Measurements from ENCODE around the gene LRRC8D. TPM values are rescaled to one million over a fixed set of nuclear protein-coding genes. Genes with fewer than 3 reads are reported as not detected.
"Not testable (repeated sequence)": the region's sequence is repeated elsewhere in the genome, so short reads cannot be mapped to it uniquely, and the experiment has no call there.

The LRRC8D gene
- total RNA-seq, 1 donor from 2014 or later = 1.3 TPM

DNA sequence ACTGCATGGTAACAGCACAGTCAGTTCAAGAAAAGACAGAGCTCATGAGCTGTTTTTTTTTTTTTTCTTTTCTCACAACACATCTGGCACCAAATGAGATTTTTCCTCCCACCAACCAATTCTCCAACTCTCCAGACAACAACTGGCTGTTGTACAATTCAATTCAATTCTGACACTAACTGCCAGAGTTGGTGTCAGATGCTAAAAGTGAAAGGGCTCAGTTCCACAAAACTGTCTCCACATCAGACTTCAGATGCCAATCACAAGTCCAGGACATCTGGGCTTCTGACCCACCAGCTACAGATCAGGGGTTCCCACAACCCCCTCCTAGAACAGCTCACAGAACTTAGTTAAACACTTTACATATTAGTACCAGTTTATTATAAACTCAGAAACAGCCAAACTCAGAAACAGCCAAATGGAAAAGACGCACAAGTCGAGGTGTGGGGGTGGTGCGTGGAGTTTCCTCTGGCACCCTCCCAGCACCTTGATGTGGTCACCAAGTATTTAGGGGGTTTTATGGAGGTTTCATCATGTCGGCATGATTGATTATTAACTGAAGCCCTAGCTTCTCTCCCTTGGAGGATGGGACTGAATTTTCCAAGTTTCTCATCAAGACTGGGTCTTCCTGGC, 39.2 kb upstream of the LRRC8D start:
- no peaks in the 10 kb centered on the region for H3K36me3 ChIP-seq
- H3K4me1 ChIP-seq = no peaks in the 10 kb centered on the region
- intact Hi-C loops (cut with DNase I) = no loop called here
- no peaks in the 10 kb centered on the region for H3K9me3 ChIP-seq
- TF ChIP-seq CTCF (IDR thresholded peaks at IDR 0.05) = no peak
- H3K27me3 ChIP-seq = no peaks in the 10 kb centered on the region
- H3K27ac ChIP-seq = no peak overlapping the region
- no peak for DNase-seq (ENCODE audit: low spot score in 2 of 2)
- no peak overlapping the region for H3K4me3 ChIP-seq

DNA sequence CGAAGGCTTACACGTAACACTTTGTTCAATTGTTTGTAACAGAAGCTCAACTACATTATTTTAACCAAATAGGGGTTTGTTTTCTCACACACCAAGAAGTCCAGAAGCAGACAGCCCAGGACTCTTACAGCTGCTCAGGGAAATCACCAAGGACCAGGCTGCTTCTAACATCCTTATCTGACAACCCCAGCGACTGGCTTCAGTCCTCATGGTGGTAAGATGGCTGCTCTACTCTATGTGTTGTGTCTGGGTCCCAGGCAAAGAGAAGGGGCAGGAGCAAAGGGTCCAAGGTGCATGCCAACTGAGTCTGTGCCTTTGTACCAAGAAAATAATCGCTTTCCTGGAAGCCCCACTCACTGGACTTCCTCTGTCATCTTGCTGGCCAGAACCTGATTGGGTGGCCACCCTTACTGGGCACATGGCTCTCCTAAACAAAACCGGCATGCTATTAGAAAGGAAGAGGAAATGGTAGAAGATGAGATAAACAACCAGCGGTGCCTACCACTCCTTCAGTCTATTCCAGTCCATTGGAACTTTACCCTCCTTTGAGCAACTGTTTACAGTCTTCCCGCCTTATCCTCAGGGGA, 34.1 kb upstream of the LRRC8D start:
- Histone ChIP-seq H3K9me3 (no peaks in the 10 kb centered on the region), H3K36me3 (no peaks in the 10 kb centered on the region), H3K27me3 (no peaks in the 10 kb centered on the region), H3K4me3 (no peak overlapping the region), H3K4me1 (no peaks in the 10 kb centered on the region), H3K27ac (no peak overlapping the region)
- intact Hi-C loops (cut with DNase I) = no loop called here
- TF ChIP-seq CTCF (IDR thresholded peaks at IDR 0.05) = no peak
- no peak for DNase-seq (ENCODE audit: low spot score in 2 of 2)

DNA sequence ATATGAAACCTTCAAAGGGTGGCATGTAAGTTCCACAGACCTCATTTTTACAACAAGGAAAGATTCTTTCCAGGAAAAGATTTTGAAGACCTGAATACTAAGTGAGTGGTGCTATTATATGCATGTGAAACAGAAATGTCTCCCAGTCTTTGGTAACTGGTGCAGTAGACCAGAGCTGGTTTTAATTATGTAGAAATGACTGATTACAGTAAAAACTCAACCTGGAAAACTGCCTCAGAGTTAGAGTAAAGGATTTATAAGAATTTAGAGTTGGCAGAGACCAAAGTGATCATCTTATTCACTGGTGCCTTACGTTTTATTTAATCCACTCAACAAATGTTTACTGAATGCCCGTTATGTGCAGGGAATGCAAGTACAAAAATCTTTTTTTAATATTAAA, 30.2 kb upstream of the LRRC8D start:
- Histone ChIP-seq H3K27ac (no peak overlapping the region), H3K4me3 (no peak overlapping the region), H3K9me3 (no peaks in the 10 kb centered on the region), H3K4me1 (no peaks in the 10 kb centered on the region), H3K36me3 (no peaks in the 10 kb centered on the region), H3K27me3 (no peaks in the 10 kb centered on the region)
- no peak for DNase-seq (ENCODE audit: low spot score in 2 of 2)
- TF ChIP-seq CTCF (IDR thresholded peaks at IDR 0.05) = no peak
- intact Hi-C loops (cut with DNase I) = no loop called here

DNA sequence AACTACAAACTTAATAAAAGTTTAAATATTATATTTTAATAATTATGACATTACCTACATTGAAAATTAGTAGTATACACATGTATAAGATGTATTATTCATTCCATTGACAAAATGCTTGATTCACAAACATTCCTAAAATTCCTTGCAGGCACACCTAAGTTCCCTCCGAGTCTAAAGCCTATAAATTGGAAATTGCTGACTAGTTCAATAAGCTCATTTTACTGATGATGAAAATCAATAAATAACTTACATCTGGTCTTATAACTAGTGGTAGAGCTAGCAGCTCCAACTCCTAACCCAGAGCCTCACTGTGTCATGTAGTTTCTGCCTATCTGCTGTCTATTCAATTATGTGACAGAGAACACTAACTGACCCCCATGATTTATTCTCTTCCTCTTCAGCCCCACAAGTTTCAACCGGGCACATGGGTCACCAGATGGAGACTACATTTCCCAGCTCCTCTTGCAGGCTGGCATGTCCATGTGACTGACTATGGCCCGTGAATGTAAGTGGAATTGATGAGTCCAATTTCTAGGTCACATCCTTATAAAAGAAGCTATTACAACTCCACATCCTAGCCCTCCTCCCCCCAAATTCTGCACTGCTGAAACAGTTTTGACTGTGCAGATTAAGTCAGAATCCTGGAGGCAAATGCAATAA, 29.6 kb upstream of the LRRC8D start:
- Histone ChIP-seq H3K27ac (no peak overlapping the region), H3K27me3 (no peaks in the 10 kb centered on the region), H3K36me3 (no peaks in the 10 kb centered on the region), H3K9me3 (no peaks in the 10 kb centered on the region), H3K4me3 (no peak overlapping the region), H3K4me1 (no peaks in the 10 kb centered on the region)
- intact Hi-C loops (cut with DNase I) = no loop called here
- no peak for TF ChIP-seq CTCF (IDR thresholded peaks at IDR 0.05)
- no peak for DNase-seq (ENCODE audit: low spot score in 2 of 2)

- no peak overlapping the region for H3K4me3 ChIP-seq
- no peak for TF ChIP-seq CTCF (IDR thresholded peaks at IDR 0.05)
- DNase-seq (ENCODE audit: low spot score in 2 of 2) = no peak
- no peaks in the 10 kb centered on the region for H3K4me1 ChIP-seq
- no peaks in the 10 kb centered on the region for H3K36me3 ChIP-seq
- no peaks in the 10 kb centered on the region for H3K27me3 ChIP-seq
- no peaks in the 10 kb centered on the region for H3K9me3 ChIP-seq
- intact Hi-C loops (cut with DNase I) = no loop called here
- no peak overlapping the region for H3K27ac ChIP-seq
Measured at GRCh38 chr1:89794406-89794805, 26.4 kb upstream of the LRRC8D start.

DNA sequence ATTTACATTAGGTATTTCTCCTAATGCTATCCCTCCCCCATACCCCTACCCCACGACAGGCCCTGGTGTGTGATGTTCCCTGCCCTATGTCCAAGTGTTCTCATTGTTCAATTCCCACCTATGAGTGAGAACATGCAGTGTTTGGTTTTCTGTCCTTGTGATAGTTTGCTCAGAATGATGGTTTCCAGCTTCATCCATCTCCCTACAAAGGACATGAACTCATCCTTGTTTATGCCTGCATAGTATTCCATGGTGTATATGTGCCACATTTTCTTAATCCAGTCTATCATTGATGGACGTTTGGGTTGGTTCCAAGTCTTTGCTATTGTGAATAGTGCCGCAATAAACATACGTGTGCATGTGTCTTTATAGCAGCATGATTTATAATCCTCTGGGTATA, 25.3 kb upstream of the LRRC8D start:
- intact Hi-C loops (cut with DNase I); DNase-seq (ENCODE audit: low spot score in 2 of 2): not testable (repeated sequence)

DNA sequence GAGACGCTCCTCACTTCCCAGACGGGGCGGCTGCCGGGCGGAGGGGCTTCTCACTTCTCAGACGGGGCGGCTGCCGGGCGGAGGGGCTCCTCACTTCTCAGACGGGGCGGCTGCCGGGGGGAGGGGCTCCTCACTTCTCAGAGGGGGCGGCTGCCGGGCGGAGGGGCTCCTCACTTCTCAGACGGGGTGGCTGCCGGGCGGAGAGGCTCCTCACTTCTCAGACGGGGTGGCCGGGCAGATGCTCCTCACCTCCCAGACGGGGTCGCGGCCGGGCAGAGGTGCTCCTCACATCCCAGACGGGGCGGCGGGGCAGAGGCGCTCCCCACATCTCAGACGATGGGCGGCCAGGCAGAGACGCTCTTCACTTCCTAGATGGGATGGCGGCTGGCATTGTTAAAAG, 23.0 kb upstream of the LRRC8D start:
- H3K9me3 ChIP-seq; H3K36me3 ChIP-seq; H3K4me3 ChIP-seq; H3K27ac ChIP-seq; DNase-seq (ENCODE audit: low spot score in 2 of 2); H3K4me1 ChIP-seq; intact Hi-C loops (cut with DNase I); H3K27me3 ChIP-seq: not testable (repeated sequence)

More for the DNA sequence above, 25.3 kb upstream of the LRRC8D start:
- H3K9me3 ChIP-seq, H3K36me3 ChIP-seq, H3K27me3 ChIP-seq, H3K4me3 ChIP-seq, H3K27ac ChIP-seq, H3K4me1 ChIP-seq: not testable (repeated sequence)
